Esophagus squamous epithelium (tissue), 5 donors: ENCODE results near the gene CATSPERD. TPM values are rescaled to one million over a fixed set of nuclear protein-coding genes. Genes with fewer than 3 reads are reported as not detected.

ENCODE experiments used
- DNase-seq: peaks from one replicate; lab custom pipeline; 2025; lab: John Stamatoyannopoulos, UW
- H3K27ac ChIP-seq, 4 donors: fragments of 200-600 bp; sonication (generic); one replicate each; pipeline ENCODE4 v1.5.1; 2016 to 2019; ENCODE audit warnings: mild to moderate bottlenecking in 1 of 4
- H3K27me3 ChIP-seq, 4 donors: fragments of 200-600 bp; sonication (generic); 1 replicate in 3 of 4; 2 replicates in 1 of 4; pipeline versions ENCODE4 v1.5.1 to v1.6.0; 2017 to 2021; ENCODE audit warnings: antibody characterized with exemption in 1 of 4
- H3K36me3 ChIP-seq, 3 donors: fragments of 200-600 bp; sonication (generic); one replicate each; pipeline ENCODE4 v1.5.1; 2016 to 2019
- H3K4me1 ChIP-seq, 3 donors: fragments of 200-600 bp; sonication (generic); one replicate each; pipeline ENCODE4 v1.5.1; 2017 to 2019
- H3K4me3 ChIP-seq, 4 donors: fragments of 200-600 bp; sonication (generic); 1 replicate in 3 of 4; 2 replicates in 1 of 4; pipeline ENCODE4 v1.5.1; 2016 to 2019; ENCODE audit warnings: mild to moderate bottlenecking in 2 of 4, moderate library complexity in 1 of 4
- H3K9me3 ChIP-seq, 3 donors: fragments of 200-600 bp; sonication (generic); one replicate each; pipeline ENCODE4 v1.5.1; 2016 to 2019
- CTCF ChIP-seq, 6 experiments: fragments of 450-650 bp in 4 of 6; fragments of 200-600 bp in 2 of 6; sonication (generic) in 2 of 6; IDR thresholded peaks; one replicate each; pipeline ENCODE4 v1.5.1; 2016 to 2019; ENCODE audit warnings: antibody characterized with exemption in 6 of 6, mild to moderate bottlenecking in 4 of 6, moderate library complexity in 4 of 6
- POLR2A ChIP-seq, 4 donors: fragments of 450-650 bp; IDR thresholded peaks; one replicate each; pipeline ENCODE4 v1.6.1; 2017; ENCODE audit warnings: antibody characterized with exemption in 4 of 4, mild to moderate bottlenecking in 4 of 4, moderate library complexity in 3 of 4
- WGBS, 2 donors: methylation state at CpG; one replicate each; pipeline ENCODE4 v1.1.5; 2018; 5-methylcytosine and 5-hydroxymethylcytosine counted together
- intact Hi-C: fragments of 100-400 bp; cut with DNase I; formaldehyde crosslinking; loops from one replicate; pipeline ENCODE4 v1.15.0; 2022
- total RNA-seq, 4 donors: library from RNA; depleted of rRNA; stranded (reverse); fragments of >200 nt; gene quantifications; one replicate each; pipeline ENCODE4 v1.1.0, GENCODE V29; 2016
- donor health status: DM: yes; HTN: yes; CAD: no.

CATSPERD gene
- total RNA-seq, 4 donors from 2014 or later: 0.19 TPM; not detected in 3

GRCh38 chr19:5803441-5803751, 83.0 kb downstream of the CATSPERD start:
- H3K36me3 ChIP-seq: no peaks in the 10 kb centered on the region
- no peak for DNase-seq
- no peaks in the 10 kb centered on the region for H3K9me3 ChIP-seq
- TF ChIP-seq CTCF (IDR thresholded peaks at IDR 0.05) (no peak), POLR2A (IDR thresholded peaks at IDR 0.05) (no peak)
- H3K27me3 ChIP-seq: peaks cover 0 to 75% (median 3%) of the 10 kb centered on the region in 4 donors
- peaks cover 9 to 49% (median 21%) of the 10 kb centered on the region in 3 donors for H3K4me1 ChIP-seq
- WGBS, 2 donors: 9 to 40% methylated on average over 1 to 8 of the region's 8 CpGs
- peak overlapping the region in 2 of 4 donors; percentile 23 to 33 for H3K27ac ChIP-seq
- intact Hi-C loops: no loop called here
- H3K4me3 ChIP-seq: peak overlapping the region in 3 of 4 donors; percentile 43 to 61 (median 45)

- H3K4me1 ChIP-seq: peaks cover 9 to 49% (median 21%) of the 10 kb centered on the region in 3 donors
- H3K36me3 ChIP-seq: no peaks in the 10 kb centered on the region
- no peaks in the 10 kb centered on the region for H3K9me3 ChIP-seq
- peak overlapping the region in 3 of 4 donors; percentile 43 to 61 (median 45) for H3K4me3 ChIP-seq
- peaks cover 0 to 71% (median 3%) of the 10 kb centered on the region in 4 donors for H3K27me3 ChIP-seq
- no peak for TF ChIP-seq POLR2A (IDR thresholded peaks at IDR 0.05)
- TF ChIP-seq CTCF (IDR thresholded peaks at IDR 0.05): peak; percentile 66 to 98 (median 94)
- H3K27ac ChIP-seq: peak overlapping the region in 2 of 4 donors; percentile 33 to 68
- no peak for DNase-seq
- intact Hi-C loops: loop anchor here (2.0 kb wide), 1 partner anchor 89 kb away; no protein-coding TSS in a partner anchor
- WGBS, 2 donors: 5 to 7% methylated on average over 4 to 7 of the region's 54 CpGs
Observed at GRCh38 chr19:5803752-5804515, 83.5 kb downstream of the CATSPERD start.

GRCh38 chr19:5804516-5805461, 84.4 kb downstream of the CATSPERD start, which contains the start of gene NRTN:
Gene NRTN, plus strand, starts transcription at chr19:5805067. Its CDS starts 19,099 bp downstream, at chr19:5824166.
- H3K27ac ChIP-seq: peak within 1 kb of the TSS; percentile 24 to 81 (median 78)
- no peak for TF ChIP-seq CTCF (IDR thresholded peaks at IDR 0.05)
- TF ChIP-seq POLR2A (IDR thresholded peaks at IDR 0.05): no peak
- WGBS, 2 donors: 3 to 11% methylated on average over 7 of the region's 107 CpGs
- peaks cover 0 to 63% (median 3%) of the 10 kb centered on the region in 4 donors for H3K27me3 ChIP-seq
- DNase-seq: no peak
- intact Hi-C loops: loop anchor here (2.0 kb wide), 1 partner anchor 88 kb away; no protein-coding TSS in a partner anchor
- peaks cover 9 to 49% (median 21%) of the 10 kb centered on the region in 3 donors for H3K4me1 ChIP-seq
- no peaks in the 10 kb centered on the region for H3K9me3 ChIP-seq
- H3K36me3 ChIP-seq: no peaks in the 10 kb centered on the region
- peak within 1 kb of the TSS in 3 of 4 donors; percentile 43 to 61 (median 45) for H3K4me3 ChIP-seq

DNA sequence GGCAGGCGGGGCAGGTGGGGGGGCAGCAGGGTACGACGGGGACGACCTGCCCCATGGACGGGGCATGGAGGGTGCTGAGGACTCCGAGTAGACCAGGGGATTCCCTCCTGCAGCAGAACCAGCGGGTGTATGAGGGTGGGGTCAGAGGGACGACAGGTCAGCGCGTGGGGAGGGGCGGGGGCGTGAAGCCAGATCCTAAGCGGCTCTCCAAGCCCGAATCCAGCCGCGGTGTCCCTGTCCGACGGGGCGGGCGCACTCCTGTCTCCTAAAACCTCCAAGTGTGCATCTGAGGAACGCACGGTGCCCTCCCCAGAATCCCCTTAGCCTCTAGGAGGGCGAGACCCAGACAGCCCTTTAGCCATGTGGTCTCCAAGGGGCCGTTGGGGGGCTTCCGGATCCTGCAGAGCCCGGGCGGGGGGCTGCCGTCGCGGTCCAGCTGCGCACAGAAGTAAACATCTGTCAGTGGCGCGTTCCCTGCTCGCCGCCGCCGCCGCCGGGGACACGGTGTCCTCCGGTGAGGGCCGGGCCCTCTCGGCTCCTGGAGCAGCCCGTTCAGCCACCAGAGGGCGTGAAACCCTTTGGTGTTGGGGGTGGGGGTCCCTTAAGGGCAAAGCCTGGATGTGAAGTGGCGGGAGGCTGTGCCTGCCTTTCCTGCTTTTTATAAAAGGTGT, 85.2 kb downstream of the CATSPERD start:
- peak overlapping the region in 3 of 4 donors; percentile 43 to 61 (median 45) for H3K4me3 ChIP-seq

More for the DNA sequence above, 85.2 kb downstream of the CATSPERD start:
- DNase-seq: no peak
- intact Hi-C loops: loop anchor here (2.0 kb wide), 1 partner anchor 87 kb away; no protein-coding TSS in a partner anchor
- Histone ChIP-seq H3K9me3 (no peaks in the 10 kb centered on the region), H3K27ac (peak overlapping the region; percentile 24 to 81 (median 78)), H3K36me3 (no peaks in the 10 kb centered on the region), H3K27me3 (peaks cover 0 to 55% (median 3%) of the 10 kb centered on the region in 4 donors), H3K4me1 (peaks cover 9 to 49% (median 21%) of the 10 kb centered on the region in 3 donors)
- TF ChIP-seq CTCF (IDR thresholded peaks at IDR 0.05) (peak; percentile 54 to 78 (median 72)), POLR2A (IDR thresholded peaks at IDR 0.05) (no peak)
- WGBS, 2 donors: 3 to 4% methylated on average over 12 to 18 of the region's 46 CpGs
